Measurements from ENCODE around the gene GNG8.

- TF ChIP-seq SUZ12 (IDR thresholded peaks at IDR 0.05) (no peak), ZNF384 (IDR thresholded peaks at IDR 0.05) (peak; percentile 79; the same call in 1 of the 2 replicates), ELF4 (IDR thresholded peaks at IDR 0.05) (no peak), FOXA1 (IDR thresholded peaks at IDR 0.05) (no peak), CTBP1 (IDR thresholded peaks at IDR 0.05; ENCODE audit: borderline replicate concordance) (no peak), SP1 (IDR thresholded peaks at IDR 0.05) (no peak), FOXM1 (IDR thresholded peaks at IDR 0.05; ENCODE audit: borderline replicate concordance) (no peak)
These were observed 40.0 kb downstream of the GNG8 start for GRCh38 chr19:46596008-46596407.
